Loucy (cell line): ENCODE measurements around the gene PEF1.

Source experiments
- H2AFZ ChIP-seq: fragments of 200-600 bp; sonication (generic); 2 replicates; pipeline ENCODE4 v1.6.0; 2016; ENCODE audit warnings: antibody characterized with exemption, mild to moderate bottlenecking, low read length, moderate library complexity
- H3F3A ChIP-seq: fragments of 200-600 bp; 2 replicates; pipeline ENCODE4 v1.6.0; 2016; ENCODE audit warnings: antibody characterized with exemption, low read depth, mild to moderate bottlenecking
- H3K27me3 ChIP-seq: fragments of 200-600 bp; sonication (generic); 2 replicates; pipeline ENCODE4 v1.6.1; 2014; ENCODE audit warnings: low read length, mild to moderate bottlenecking; ENCODE audit not compliant: insufficient read depth, poor library complexity, severe bottlenecking
- H3K36me3 ChIP-seq: fragments of 200-600 bp; sonication (generic); 2 replicates; pipeline ENCODE4 v1.6.1; 2016; ENCODE audit warnings: low read length; ENCODE audit not compliant: insufficient read depth
- H3K4me1 ChIP-seq: fragments of 200-600 bp; sonication (generic); 2 replicates; pipeline ENCODE4 v1.5.1; 2014; ENCODE audit warnings: low read length, mild to moderate bottlenecking; ENCODE audit not compliant: insufficient read depth, poor library complexity, severe bottlenecking
- H3K4me2 ChIP-seq: fragments of 200-600 bp; sonication (generic); 2 replicates; pipeline ENCODE4 v1.6.0; 2014; ENCODE audit warnings: antibody characterized with exemption, low read length, low read depth, mild to moderate bottlenecking; ENCODE audit not compliant: poor library complexity, severe bottlenecking
- H3K4me3 ChIP-seq: fragments of 200-600 bp; sonication (generic); 2 replicates; pipeline ENCODE4 v1.5.1; 2014; ENCODE audit warnings: low read length, mild to moderate bottlenecking, mixed read lengths; ENCODE audit not compliant: poor library complexity, severe bottlenecking
- H3K79me2 ChIP-seq: fragments of 200-600 bp; sonication (generic); 2 replicates; pipeline ENCODE4 v1.6.1; 2014; ENCODE audit warnings: low read length; ENCODE audit not compliant: insufficient read depth
- H3K9ac ChIP-seq: fragments of 200-600 bp; sonication (generic); 2 replicates; pipeline ENCODE4 v1.6.0; 2014; ENCODE audit warnings: mild to moderate bottlenecking, low read depth, low read length, moderate library complexity; ENCODE audit not compliant: poor library complexity, severe bottlenecking
- H3K9me2 ChIP-seq: fragments of 200-600 bp; sonication (generic); replicated peaks from 2 replicates; pipeline ENCODE4 v1.6.1; 2016; ENCODE audit warnings: low read depth, low read length, mixed read lengths
- H3K9me3 ChIP-seq: fragments of 200-600 bp; sonication (generic); 2 replicates; pipeline ENCODE4 v1.6.1; 2014; ENCODE audit warnings: mild to moderate bottlenecking, antibody characterized with exemption, low read length, low read depth; ENCODE audit not compliant: insufficient read depth
- H4K20me1 ChIP-seq: fragments of 200-600 bp; sonication (generic); 2 replicates; pipeline ENCODE4 v1.6.0; 2014; ENCODE audit warnings: antibody characterized with exemption, low read length, mild to moderate bottlenecking; ENCODE audit not compliant: insufficient read depth, poor library complexity, severe bottlenecking
- CTCF ChIP-seq: fragments of 200-600 bp; sonication (generic); conservative IDR thresholded peaks from 2 replicates; pipeline ENCODE4 v1.5.1; 2014; ENCODE audit warnings: mild to moderate bottlenecking, antibody characterized with exemption, low read length
- EZH2phosphoT487 ChIP-seq: fragments of 200-600 bp; IDR thresholded peaks from 2 replicates; pipeline ENCODE4 v1.6.1; 2018; ENCODE audit warnings: antibody characterized with exemption, mild to moderate bottlenecking, moderate library complexity, borderline replicate concordance

The PEF1 gene

GRCh38 chr1:31655756-31656155, 11.1 kb upstream of the PEF1 start:
- no peak overlapping the region for H3K9ac ChIP-seq
- no peaks in the 10 kb centered on the region for H3K4me1 ChIP-seq
- no peak overlapping the region for H3K4me2 ChIP-seq

GRCh38 chr1:31655104-31655503, 10.4 kb upstream of the PEF1 start:
- Histone ChIP-seq H3K27me3 (no peaks in the 10 kb centered on the region), H3K79me2 (no peaks in the 10 kb centered on the region), H3K4me1 (no peaks in the 10 kb centered on the region), H3K9me2 (no peaks in the 10 kb centered on the region), H3K4me2 (no peak overlapping the region), H3K4me3 (no peak overlapping the region), H3K36me3 (no peaks in the 10 kb centered on the region), H3F3A (no peaks in the 10 kb centered on the region), H3K9me3 (no peaks in the 10 kb centered on the region), H4K20me1 (no peaks in the 10 kb centered on the region), H3K9ac (no peak overlapping the region), H2AFZ (no peak overlapping the region)
- no peak for TF ChIP-seq EZH2phosphoT487
- no peak for TF ChIP-seq CTCF

More at GRCh38 chr1:31655756-31656155, 11.1 kb upstream of the PEF1 start:
- H4K20me1 ChIP-seq, result no peaks in the 10 kb centered on the region
- no peaks in the 10 kb centered on the region for H3K27me3 ChIP-seq
- no peaks in the 10 kb centered on the region for H3F3A ChIP-seq
- H3K9me3 ChIP-seq, result no peaks in the 10 kb centered on the region
- H3K9me2 ChIP-seq, result no peaks in the 10 kb centered on the region
- TF ChIP-seq EZH2phosphoT487 (no peak), CTCF (no peak)
- H3K4me3 ChIP-seq, result no peak overlapping the region
- no peaks in the 10 kb centered on the region for H3K36me3 ChIP-seq
- no peaks in the 10 kb centered on the region for H3K79me2 ChIP-seq
- no peak overlapping the region for H2AFZ ChIP-seq

- no peaks in the 10 kb centered on the region for H3K9me2 ChIP-seq
- no peak overlapping the region for H3K9ac ChIP-seq
- no peaks in the 10 kb centered on the region for H3K79me2 ChIP-seq
- H3K4me3 ChIP-seq, result no peak overlapping the region
- no peaks in the 10 kb centered on the region for H3K27me3 ChIP-seq
- H3K36me3 ChIP-seq, result no peaks in the 10 kb centered on the region
- no peaks in the 10 kb centered on the region for H3K9me3 ChIP-seq
- H3K4me2 ChIP-seq, result no peak overlapping the region
- TF ChIP-seq CTCF, result no peak
- no peak for TF ChIP-seq EZH2phosphoT487
- H4K20me1 ChIP-seq, result no peaks in the 10 kb centered on the region
- no peak overlapping the region for H2AFZ ChIP-seq
- no peaks in the 10 kb centered on the region for H3K4me1 ChIP-seq
- no peaks in the 10 kb centered on the region for H3F3A ChIP-seq
Observed at GRCh38 chr1:31654474-31654776, 9.7 kb upstream of the PEF1 start.
